ENCODE results near the gene MOB3A. TPM values are rescaled to one million over a fixed set of nuclear protein-coding genes. Genes with fewer than 3 reads are reported as not detected.
A peak's percentile ranks its signal among the peaks of the same experiment; 100 is the strongest.

Gene MOB3A
- total and polyA plus RNA-seq, 2 experiments from 2014 or later, result 15.7 to 25.1 TPM

DNA sequence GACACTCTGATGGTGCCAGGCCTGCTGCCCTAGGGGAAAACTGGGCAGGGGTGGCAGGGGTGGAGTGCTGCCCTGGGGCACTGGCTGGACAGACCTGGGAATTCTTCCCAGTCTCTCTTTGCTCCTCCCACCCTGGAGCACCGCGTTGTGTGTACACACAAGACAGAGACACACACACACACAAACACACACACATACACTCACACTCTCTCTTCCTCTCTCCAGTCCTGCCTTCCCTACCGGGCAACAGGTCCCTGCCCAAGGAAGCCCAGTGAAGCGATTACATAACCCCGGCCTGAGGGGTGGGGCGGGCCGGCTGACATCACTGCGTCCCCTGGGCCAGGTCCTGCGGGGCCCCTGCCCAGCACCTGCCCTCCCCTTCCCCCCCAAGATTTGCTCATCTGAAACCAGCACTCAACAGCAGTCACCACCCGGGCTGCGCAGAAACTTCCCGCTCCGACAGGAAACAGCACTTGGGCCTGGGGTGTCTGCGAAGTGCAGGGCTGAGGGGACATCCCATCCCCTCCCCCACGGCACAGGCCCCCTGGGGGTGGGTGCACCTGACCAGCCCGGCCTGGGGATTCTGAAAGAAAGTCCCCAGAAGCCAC, 46.3 kb downstream of the MOB3A start:
- Histone ChIP-seq H3K79me2 (peaks cover 53% of the 10 kb centered on the region), H3K36me3 (replicated peaks; ENCODE audit: insufficient read depth, low read depth) (no peaks in the 10 kb centered on the region), H3K27ac (peak overlapping the region; percentile 91), H2AFZ (no peak overlapping the region), H3K9me2 (replicated peaks; ENCODE audit: insufficient read depth) (no peaks in the 10 kb centered on the region), H3K4me3 (peak overlapping the region; percentile 99), H3K27me3 (no peaks in the 10 kb centered on the region), H3K4me1 (ENCODE audit: insufficient read depth) (peaks cover 30% of the 10 kb centered on the region), H4K20me1 (ENCODE audit: insufficient read depth, poor library complexity, severe bottlenecking) (peaks cover 54% of the 10 kb centered on the region), H3K9me3 (ENCODE audit: low read depth) (no peaks in the 10 kb centered on the region), H3K4me2 (peak overlapping the region; percentile 87)
- 2% methylated on average over 16 of the region's 16 CpGs for WGBS (ENCODE audit: low lambda C conversion rate, missing lambda C conversion rate)
- TF ChIP-seq CTCF (IDR thresholded peaks at IDR 0.05; ENCODE audit: poor library complexity) (no peak), EZH2 (IDR thresholded peaks at IDR 0.05; ENCODE audit: borderline replicate concordance) (no peak), EZH2phosphoT487 (IDR thresholded peaks at IDR 0.05; ENCODE audit: low read depth, severe bottlenecking, unreplicated experiment) (no peak)
- peak; percentile 90 for DNase-seq (ENCODE audit: low spot score)

GRCh38 chr19:2048959-2049740, 47.0 kb downstream of the MOB3A start:
- Histone ChIP-seq H3K9me3 (ENCODE audit: low read depth) (no peaks in the 10 kb centered on the region), H3K4me1 (ENCODE audit: insufficient read depth) (peaks cover 30% of the 10 kb centered on the region), H3K79me2 (peaks cover 53% of the 10 kb centered on the region), H3K4me3 (peak overlapping the region; percentile 99), H3K4me2 (peak overlapping the region; percentile 87), H3K27ac (peak overlapping the region; percentile 91), H3K36me3 (replicated peaks; ENCODE audit: insufficient read depth, low read depth) (no peaks in the 10 kb centered on the region), H3K27me3 (no peaks in the 10 kb centered on the region), H3K9me2 (replicated peaks; ENCODE audit: insufficient read depth) (no peaks in the 10 kb centered on the region), H4K20me1 (ENCODE audit: insufficient read depth, poor library complexity, severe bottlenecking) (peaks cover 60% of the 10 kb centered on the region), H2AFZ (no peak overlapping the region)
- TF ChIP-seq EZH2 (IDR thresholded peaks at IDR 0.05; ENCODE audit: borderline replicate concordance) (no peak), EZH2phosphoT487 (IDR thresholded peaks at IDR 0.05; ENCODE audit: low read depth, severe bottlenecking, unreplicated experiment) (no peak), CTCF (IDR thresholded peaks at IDR 0.05; ENCODE audit: poor library complexity) (no peak)
- 70% methylated on average over 27 of the region's 27 CpGs for WGBS (ENCODE audit: low lambda C conversion rate, missing lambda C conversion rate)
- DNase-seq (ENCODE audit: low spot score), result peak; percentile 31

DNA sequence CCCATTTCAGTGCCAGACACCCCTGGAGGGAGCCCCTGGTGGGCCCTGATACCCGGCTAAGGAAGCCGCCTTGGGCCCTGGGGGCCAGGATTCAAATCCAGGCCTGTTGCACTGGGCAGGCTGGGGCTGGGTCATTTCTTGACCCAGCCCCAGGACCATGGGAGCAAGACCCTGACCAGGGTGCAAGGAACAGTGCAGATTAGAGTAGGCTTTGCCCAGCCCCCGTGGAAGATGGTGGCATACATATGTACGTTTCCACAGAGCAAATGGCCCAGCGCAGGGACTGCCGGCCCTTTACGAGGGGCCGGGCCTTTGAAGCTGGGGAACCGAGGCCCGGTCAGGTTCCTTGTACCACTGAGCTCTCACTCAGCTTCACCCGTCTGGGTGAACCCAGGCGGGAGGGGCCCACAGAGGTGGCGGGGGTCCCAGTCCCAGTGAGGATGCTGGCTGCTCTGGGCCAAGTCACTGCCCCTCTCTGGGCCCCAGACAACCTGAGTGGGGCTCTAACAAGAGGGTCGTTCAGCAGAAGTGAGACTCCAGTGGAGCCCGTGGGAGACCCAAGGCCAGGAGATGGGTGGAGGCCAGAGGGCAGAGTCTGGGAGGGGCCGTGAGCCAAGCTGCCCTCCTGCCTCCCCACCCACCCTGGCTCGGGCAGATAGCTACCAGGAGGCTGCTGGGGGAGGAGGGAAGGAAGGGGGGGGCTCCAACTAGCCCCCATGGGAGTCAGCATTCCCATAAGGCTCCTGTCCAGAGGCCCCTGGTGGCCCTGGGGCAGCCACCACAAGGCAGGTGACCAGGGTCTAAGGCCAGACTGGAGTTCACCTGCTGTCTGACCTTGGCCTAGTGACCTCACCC, 47.8 kb downstream of the MOB3A start:
- Histone ChIP-seq H3K36me3 (replicated peaks; ENCODE audit: insufficient read depth, low read depth) (no peaks in the 10 kb centered on the region), H3K4me2 (peak overlapping the region; percentile 87), H3K79me2 (peaks cover 53% of the 10 kb centered on the region), H3K27ac (peak overlapping the region; percentile 91), H3K4me3 (no peak overlapping the region), H3K9me3 (ENCODE audit: low read depth) (no peaks in the 10 kb centered on the region), H4K20me1 (ENCODE audit: insufficient read depth, poor library complexity, severe bottlenecking) (peaks cover 63% of the 10 kb centered on the region), H3K9me2 (replicated peaks; ENCODE audit: insufficient read depth) (no peaks in the 10 kb centered on the region), H3K27me3 (no peaks in the 10 kb centered on the region), H3K4me1 (ENCODE audit: insufficient read depth) (peaks cover 30% of the 10 kb centered on the region), H2AFZ (no peak overlapping the region)
- DNase-seq (ENCODE audit: low spot score), result peak; percentile 4
- no peak for TF ChIP-seq EZH2phosphoT487 (IDR thresholded peaks at IDR 0.05; ENCODE audit: low read depth, severe bottlenecking, unreplicated experiment)
- TF ChIP-seq CTCF (IDR thresholded peaks at IDR 0.05; ENCODE audit: poor library complexity), result no peak
- TF ChIP-seq EZH2 (IDR thresholded peaks at IDR 0.05; ENCODE audit: borderline replicate concordance), result no peak
- WGBS (ENCODE audit: low lambda C conversion rate, missing lambda C conversion rate), result 88% methylated on average over 15 of the region's 17 CpGs
